ENCODE measurements around the gene NECAB3. TPM values are rescaled to one million over a fixed set of nuclear protein-coding genes. Genes with fewer than 3 reads are reported as not detected.

The NECAB3 gene
- total RNA-seq, 1 experiment from 2014 or later = 30.8 TPM

DNA sequence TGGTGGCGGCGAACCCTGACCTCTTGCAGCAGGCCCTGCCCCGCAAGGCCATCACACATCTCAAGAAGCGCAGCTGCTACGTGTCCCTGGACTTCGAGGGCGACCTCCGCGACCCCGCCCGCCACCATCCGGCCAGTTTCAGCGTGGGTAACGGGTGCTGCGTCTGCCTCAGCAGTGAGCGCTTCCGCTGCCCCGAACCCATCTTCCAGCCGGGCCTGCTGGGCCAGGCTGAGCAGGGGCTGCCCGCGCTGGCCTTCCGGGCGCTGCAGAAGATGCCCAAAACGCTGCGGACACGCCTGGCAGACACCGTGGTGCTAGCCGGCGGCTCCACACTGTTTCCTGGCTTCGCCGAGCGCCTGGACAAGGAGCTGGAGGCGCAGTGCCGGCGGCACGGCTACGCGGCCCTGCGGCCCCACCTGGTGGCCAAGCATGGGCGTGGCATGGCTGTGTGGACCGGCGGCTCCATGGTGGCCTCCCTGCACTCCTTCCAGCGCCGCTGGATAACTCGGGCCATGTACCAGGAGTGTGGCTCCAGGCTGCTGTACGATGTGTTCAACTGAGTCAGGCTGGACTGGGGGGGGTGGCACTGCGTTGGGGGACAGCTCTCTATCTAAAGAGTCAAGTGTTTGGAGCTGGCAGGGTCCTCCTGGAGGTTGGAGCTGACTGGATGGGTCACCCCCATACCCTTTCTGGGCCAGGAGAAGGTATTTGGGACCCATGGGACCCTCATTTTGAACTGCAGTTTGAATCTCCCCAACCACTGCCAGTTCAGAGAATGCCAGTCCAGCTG is 6.4 kb downstream of the NECAB3 start:
- Histone ChIP-seq H3K36me3 (peaks cover 28% of the 10 kb centered on the region), H3K27ac (no peak overlapping the region), H3K27me3 (no peaks in the 10 kb centered on the region), H3K4me3 (no peak overlapping the region), H3K4me1 (peaks cover 8% of the 10 kb centered on the region), H3K9me3 (replicated peaks) (no peaks in the 10 kb centered on the region)
- DNase-seq = no peak

DNA sequence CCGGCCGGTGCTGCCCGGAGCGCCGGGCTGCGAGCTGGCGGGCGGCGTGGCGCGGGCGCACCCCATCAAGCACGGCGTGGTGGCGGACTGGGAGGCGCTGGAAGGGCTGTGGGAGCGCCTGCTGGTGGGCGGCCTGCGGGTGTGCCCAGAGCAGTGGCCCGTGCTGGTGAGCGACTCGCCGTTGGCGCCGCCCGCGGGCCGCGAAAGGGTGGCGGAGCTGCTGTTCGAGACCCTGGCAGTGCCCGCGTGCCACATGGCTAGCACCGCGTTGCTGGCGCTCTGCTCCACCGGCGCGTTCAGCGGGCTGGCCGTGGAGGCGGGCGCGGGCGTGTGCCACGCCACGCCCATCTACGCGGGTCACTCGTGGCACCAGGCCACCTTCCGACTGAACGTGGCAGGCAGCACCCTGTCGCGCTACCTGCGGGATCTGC is 7.0 kb downstream of the NECAB3 start:
- Histone ChIP-seq H3K4me1 (peaks cover 4% of the 10 kb centered on the region; the same call in 1 of the 2 replicates), H3K27me3 (no peaks in the 10 kb centered on the region), H3K4me3 (no peak overlapping the region), H3K9me3 (replicated peaks) (no peaks in the 10 kb centered on the region), H3K27ac (no peak overlapping the region), H3K36me3 (peaks cover 28% of the 10 kb centered on the region)
- no peak for DNase-seq

DNA sequence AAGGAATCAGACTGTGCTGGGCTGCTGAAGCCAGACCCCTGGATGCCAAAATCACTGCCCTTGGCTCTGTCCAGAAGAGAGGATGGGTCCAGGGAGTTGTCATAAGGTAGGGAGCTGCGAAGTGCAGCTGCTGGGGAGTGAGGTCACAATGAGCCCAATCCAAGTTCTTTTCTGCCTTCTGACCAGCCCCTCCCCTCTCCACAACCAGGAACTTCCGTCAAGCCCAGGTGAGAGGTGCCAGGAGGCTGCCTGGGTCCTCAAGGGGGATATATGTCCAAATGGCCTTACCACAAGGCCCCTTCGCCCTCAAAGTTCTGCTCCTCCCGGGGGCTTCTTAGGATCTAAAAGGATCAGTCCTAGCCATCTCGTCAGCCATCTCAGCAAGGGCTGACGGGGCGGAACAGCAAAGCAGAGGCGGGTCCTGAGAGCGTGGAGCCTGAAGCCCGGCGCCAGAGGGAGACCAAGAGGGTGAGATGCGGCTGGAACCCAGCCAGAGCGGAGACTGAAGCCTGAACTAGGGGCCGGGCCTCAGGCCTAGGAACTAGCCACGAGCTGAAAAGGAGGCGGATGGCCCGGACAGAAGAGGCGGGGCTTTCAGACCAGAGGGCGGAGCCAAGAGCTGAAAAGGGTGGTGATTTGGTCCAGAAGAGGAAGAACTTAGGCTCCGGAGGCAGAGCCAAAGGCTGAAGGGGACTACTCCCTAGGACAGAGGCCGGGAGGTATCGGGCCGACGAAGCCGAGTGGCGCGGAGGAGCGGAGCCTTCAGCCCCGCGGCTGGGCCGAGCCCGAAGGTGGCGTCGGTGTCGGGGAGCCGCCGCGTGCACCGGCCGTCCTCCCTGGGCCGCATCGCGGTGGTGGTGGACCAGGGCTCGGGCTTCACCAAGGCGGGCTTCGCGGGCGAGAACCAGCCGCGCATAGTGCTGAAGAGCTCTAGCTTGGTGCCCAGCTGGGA is 7.7 kb downstream of the NECAB3 start, which contains the start of gene ACTL10:
Gene ACTL10, plus strand, starts transcription at position 651 of the 952 bp plus-strand sequence. CDS start 555 bp downstream, outside the sequence.
- Histone ChIP-seq H3K27ac (no peak within 1 kb of the TSS), H3K9me3 (replicated peaks) (no peaks in the 10 kb centered on the region), H3K36me3 (peaks cover 24% of the 10 kb centered on the region), H3K4me1 (peaks cover 4% of the 10 kb centered on the region; the same call in 1 of the 2 replicates), H3K4me3 (no peak within 1 kb of the TSS), H3K27me3 (no peaks in the 10 kb centered on the region)
- DNase-seq = no peak

DNA sequence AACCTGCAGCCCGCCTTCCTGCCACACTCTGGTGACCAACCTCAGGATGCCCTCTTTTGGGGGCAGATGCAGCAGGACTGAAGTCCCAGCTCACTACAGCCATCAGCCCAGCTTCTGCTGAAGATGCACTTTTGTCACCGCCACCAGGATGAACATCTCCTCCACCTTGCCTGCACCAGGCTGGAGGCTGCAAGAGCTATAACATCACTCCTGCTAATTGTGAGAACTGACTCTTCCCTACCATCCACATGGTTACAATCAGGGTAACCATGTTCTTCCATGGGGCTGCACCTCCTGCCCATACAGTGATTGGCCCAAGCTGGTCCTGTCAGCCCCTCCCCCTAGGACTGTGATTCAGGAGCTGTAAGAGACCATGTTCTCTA is 9.5 kb downstream of the NECAB3 start:
- no peak overlapping the region for H3K4me3 ChIP-seq
- peaks cover 4% of the 10 kb centered on the region; the same call in 1 of the 2 replicates for H3K4me1 ChIP-seq
- no peaks in the 10 kb centered on the region for H3K9me3 ChIP-seq (replicated peaks)
- peaks cover 18% of the 10 kb centered on the region for H3K36me3 ChIP-seq
- no peaks in the 10 kb centered on the region for H3K27me3 ChIP-seq
- H3K27ac ChIP-seq = no peak overlapping the region
- DNase-seq = no peak

DNA sequence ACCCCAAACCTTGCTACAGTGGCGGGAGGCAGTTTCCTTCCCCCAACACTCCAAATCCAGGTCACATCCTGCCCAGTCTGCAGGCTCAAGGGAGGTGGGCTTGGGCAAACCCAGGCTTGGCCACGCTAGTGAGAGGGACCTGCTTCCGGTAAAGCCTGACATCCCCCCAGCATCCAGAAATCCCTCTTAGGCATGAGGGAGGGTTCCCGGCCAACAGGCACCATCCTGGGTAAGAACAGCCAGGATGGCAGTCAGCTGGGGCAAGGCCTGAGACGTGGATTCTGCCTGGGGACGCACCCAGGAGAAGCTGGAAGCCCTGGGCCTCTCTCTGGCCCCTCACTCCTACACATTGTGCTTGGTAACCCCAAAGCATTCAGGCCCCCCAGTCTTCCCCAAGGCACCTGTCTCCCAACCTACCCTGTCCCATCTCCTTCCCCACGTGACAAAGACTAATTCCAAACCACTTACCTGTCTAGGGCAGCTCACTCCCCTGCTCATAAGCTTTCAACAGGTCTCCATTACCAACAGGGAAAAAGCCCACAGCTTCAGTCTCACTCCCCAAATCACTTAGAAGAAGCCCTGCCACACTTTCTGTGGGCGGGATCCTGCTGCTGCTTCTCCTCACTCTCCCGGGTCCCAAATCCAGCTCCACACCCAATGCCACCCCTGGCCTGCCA is 10.0 kb downstream of the NECAB3 start:
- Histone ChIP-seq H3K9me3 (replicated peaks) (no peaks in the 10 kb centered on the region), H3K4me3 (peak overlapping the region; percentile 74), H3K36me3 (peaks cover 18% of the 10 kb centered on the region), H3K27me3 (no peaks in the 10 kb centered on the region), H3K27ac (peak overlapping the region; percentile 57), H3K4me1 (peaks cover 4% of the 10 kb centered on the region; the same call in 1 of the 2 replicates)
- peak in 1 of 2 experiments; percentile 49 for DNase-seq

DNA sequence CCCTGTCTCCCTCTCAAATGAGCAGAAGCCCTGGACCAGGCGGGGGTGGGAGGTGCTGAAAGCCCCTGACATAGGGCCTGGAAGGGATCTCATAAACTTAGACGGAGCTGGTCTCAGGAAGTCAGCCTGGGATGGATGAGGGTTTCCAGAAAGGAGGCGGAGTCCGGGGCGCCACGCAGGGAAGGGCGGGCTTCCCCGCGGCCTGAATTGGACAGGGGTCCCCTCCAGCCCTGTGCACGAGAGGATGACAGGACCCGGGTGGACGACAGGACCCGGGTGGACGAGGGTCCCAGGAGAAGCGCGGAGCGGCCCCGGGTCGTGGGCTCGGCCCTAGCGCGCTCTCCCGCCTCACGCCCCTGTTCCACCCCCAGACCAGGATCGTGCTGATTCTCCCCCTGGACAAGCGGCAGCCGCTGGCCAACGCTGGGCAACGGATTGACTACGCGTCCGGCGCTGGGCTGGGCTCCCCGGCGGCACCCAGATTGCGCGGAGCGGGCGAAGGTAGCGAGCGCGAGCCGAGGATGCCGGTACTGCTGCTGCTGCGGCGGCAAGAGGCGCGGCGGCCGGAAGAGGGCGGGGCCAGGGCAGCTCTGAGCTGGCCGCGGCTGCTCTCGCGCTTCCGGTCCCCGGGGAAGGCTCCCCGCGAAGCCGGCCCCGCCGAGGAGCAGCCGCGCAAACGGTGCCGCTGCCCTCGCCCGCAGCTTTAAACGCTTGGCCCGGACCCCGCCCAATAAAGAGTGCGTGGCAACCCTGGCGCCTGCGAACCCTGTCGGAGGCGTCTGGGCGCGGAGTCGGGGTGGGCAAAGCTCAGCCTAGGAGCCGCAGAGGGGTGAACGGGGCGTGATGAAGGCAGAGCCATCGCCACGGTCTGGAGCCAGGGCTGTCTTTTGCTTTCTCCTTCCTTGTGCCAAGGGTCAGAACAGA is 10.8 kb downstream of the NECAB3 start:
- Histone ChIP-seq H3K9me3 (replicated peaks) (no peaks in the 10 kb centered on the region), H3K36me3 (peaks cover 13% of the 10 kb centered on the region), H3K27ac (peak overlapping the region; percentile 57), H3K4me3 (peak overlapping the region; percentile 74), H3K4me1 (peaks cover 4% of the 10 kb centered on the region; the same call in 1 of the 2 replicates), H3K27me3 (no peaks in the 10 kb centered on the region)
- peak; percentile 87 for DNase-seq

DNA sequence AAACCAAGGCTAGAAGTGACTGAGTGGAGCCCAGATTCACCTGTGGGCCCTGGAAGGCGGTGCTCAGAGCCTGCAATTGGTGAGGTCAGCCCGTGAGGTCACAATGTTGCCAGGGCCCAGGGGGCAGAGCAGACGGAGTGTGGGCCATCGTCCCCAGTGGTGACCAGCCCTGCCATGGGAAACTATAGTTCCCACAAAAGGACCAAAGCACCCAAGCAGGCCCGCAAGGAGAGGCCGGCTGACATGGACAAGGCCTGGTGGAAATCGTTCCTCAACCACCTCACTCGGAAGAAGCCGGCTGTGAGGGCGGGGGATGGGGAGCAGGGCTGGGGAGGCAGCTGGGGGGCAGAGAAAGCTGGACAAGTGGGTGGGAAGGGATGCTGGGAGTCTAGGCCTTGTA is 12.1 kb downstream of the NECAB3 start, which contains the start of gene C20orf144:
Gene C20orf144, plus strand, starts transcription at position 156 of the 400 bp plus-strand sequence. Its CDS starts 19 bp downstream, at position 175.
- no peak for DNase-seq
- Histone ChIP-seq H3K27ac (peak within 1 kb of the TSS; percentile 57; the same call in 1 of the 2 replicates), H3K4me3 (peak within 1 kb of the TSS; percentile 74), H3K36me3 (peaks cover 4% of the 10 kb centered on the region; the same call in 1 of the 2 replicates), H3K27me3 (no peaks in the 10 kb centered on the region), H3K4me1 (peaks cover 4% of the 10 kb centered on the region; the same call in 1 of the 2 replicates), H3K9me3 (replicated peaks) (no peaks in the 10 kb centered on the region)

DNA sequence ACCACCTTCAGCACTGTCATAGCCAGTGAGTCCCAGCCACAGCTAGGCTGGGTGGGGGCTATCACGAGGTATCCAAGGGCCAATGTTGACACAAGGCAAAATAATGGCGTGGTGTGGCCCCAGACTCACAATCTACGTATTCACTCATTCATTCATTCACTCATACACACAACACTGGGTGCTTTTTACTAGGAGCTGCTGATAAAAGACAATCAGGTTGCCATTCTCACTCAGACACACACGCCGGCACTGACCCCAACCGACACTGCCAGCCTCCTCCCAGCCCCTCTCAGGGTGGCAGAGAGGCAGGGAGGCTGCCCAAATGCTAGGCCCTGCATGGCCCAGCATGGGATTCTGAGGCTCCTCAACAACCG is 13.6 kb downstream of the NECAB3 start:
- Histone ChIP-seq H3K36me3 (peaks cover 5% of the 10 kb centered on the region; the same call in 1 of the 2 replicates), H3K4me1 (peaks cover 4% of the 10 kb centered on the region; the same call in 1 of the 2 replicates)

DNA sequence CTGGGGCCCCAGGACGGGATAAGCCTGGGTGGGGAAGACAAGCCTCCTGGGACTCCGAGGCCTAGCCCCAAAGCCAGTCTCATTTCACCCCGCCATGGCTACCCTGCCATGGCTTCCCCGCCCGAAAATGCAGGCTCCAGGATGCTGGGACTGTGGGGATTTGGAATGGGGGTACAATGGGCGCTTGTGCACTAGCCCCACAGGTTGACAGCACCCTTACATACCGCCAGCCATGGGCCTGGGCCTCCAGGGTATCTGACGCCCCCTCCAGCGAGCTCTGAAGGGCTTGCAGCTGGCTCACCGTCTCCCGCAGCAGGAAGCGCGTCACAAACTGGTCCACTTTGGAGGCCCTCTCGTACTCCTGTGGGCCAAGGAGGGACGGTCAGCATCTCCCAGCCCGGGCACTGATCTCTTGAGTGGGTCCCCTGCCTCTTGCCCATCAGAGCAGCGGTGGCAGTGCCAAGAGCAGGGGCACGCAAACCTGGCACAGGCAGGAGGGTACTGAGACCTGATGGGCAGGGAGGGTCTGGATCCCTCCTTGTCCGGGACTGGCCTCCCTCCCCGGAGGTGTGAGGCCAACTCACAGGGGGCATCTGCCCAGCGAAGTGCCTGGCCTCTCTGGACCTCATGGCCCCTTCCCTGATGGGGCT is 14.1 kb downstream of the NECAB3 start:
- Histone ChIP-seq H3K9me3 (replicated peaks) (no peaks in the 10 kb centered on the region), H3K27me3 (no peaks in the 10 kb centered on the region), H3K27ac (no peak overlapping the region), H3K4me1 (peaks cover 4% of the 10 kb centered on the region; the same call in 1 of the 2 replicates), H3K4me3 (no peak overlapping the region), H3K36me3 (peaks cover 5% of the 10 kb centered on the region; the same call in 1 of the 2 replicates)
- DNase-seq = no peak

More for the DNA sequence above, 13.6 kb downstream of the NECAB3 start:
- no peaks in the 10 kb centered on the region for H3K27me3 ChIP-seq
- H3K9me3 ChIP-seq (replicated peaks) = no peaks in the 10 kb centered on the region
- H3K27ac ChIP-seq = no peak overlapping the region
- no peak for DNase-seq
- no peak overlapping the region for H3K4me3 ChIP-seq

DNA sequence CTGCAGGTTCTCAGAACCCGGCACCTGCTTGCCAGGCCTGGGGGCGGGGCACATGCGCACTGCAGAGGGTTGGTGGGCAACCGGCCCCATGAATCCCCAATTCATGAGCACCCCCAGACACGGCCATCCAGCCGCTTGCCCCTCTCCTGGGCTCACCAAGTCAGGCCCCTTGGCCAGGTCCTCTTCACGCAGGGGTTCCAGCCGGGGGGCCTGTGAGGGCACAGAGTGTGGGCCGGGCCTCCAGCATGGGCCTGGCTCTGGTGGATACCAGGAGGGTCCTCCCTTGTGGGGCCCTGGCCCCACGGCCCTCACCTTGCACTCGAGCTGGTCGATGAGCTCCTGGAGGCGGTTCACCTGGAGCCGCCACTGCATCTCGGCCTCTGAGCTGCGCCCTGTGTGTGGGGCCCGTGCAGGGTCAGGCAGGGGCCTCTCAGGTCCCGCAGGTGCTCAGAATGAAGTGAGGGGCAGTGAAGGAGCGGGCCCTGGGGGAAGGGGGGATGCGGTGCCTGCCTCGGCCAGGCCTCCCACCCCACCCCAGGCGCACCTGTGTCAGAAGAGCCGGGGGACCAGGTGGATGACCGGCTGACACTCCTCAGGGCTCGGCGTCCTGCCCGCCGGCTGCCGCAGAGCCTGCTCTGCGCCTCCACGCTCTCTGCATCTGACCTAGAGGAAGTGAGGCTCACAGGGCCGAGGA is 14.7 kb downstream of the NECAB3 start:
- Histone ChIP-seq H3K4me1 (peaks cover 4% of the 10 kb centered on the region; the same call in 1 of the 2 replicates), H3K36me3 (peaks cover 5% of the 10 kb centered on the region; the same call in 1 of the 2 replicates), H3K27ac (no peak overlapping the region), H3K27me3 (no peaks in the 10 kb centered on the region), H3K4me3 (no peak overlapping the region), H3K9me3 (replicated peaks) (no peaks in the 10 kb centered on the region)
- DNase-seq = no peak

DNA sequence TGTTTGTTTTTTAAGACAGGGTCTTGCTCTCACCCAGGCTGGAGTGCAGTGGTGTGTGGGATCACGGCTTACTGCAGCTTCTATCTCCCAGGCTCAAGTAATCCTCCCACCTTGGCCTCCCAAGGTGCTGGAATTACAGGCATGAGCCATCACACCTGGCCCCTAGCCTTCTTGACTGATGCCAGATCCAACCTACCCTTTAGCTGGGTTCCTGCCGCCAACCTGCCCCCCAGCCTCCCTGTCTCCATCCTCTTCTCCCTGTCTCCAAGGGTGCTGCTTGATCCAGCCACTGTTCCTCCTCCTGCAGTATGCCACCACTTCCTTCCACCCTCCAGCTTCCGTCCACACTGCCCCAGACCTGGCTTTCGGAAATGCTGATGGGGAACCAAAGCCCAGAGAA is 15.3 kb downstream of the NECAB3 start:
- Histone ChIP-seq H3K4me1 (no peaks in the 10 kb centered on the region), H3K27me3 (no peaks in the 10 kb centered on the region), H3K4me3 (no peak overlapping the region), H3K9me3 (replicated peaks) (no peaks in the 10 kb centered on the region), H3K36me3 (peaks cover 5% of the 10 kb centered on the region; the same call in 1 of the 2 replicates), H3K27ac (no peak overlapping the region)
- DNase-seq = no peak

DNA sequence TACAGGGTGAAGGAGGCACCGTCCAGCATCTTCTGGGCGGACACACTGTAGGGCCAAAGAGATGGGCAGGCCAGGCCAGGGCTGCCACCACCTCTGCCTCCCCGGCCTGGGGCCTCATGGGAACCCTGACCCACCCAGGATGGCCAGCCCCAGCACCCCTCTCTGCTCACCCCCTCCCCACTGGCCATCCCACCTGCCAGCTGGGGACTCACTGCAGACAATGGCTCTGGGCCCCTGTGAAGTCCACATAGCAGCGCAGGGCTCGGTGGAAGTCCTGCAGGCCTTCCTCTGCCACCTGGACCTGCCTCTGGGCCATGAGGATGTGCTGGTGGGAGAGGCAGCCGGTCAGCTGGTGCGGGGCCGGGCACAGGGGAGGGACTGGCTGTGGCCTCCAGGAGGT is 15.7 kb downstream of the NECAB3 start:
- Histone ChIP-seq H3K27me3 (no peaks in the 10 kb centered on the region), H3K4me3 (no peak overlapping the region), H3K9me3 (replicated peaks) (no peaks in the 10 kb centered on the region), H3K4me1 (no peaks in the 10 kb centered on the region), H3K36me3 (peaks cover 5% of the 10 kb centered on the region; the same call in 1 of the 2 replicates), H3K27ac (no peak overlapping the region)
- DNase-seq = no peak

Data from SJCRH30 (cell line).